Uterus (tissue), 2 donors: ENCODE data around the gene GHITM.
A peak's percentile ranks its signal among the peaks of the same experiment; 100 is the strongest.

Experiments used
- CTCF ChIP-seq, 4 experiments: fragments of 200-600 bp in 2 of 4; fragments of 450-650 bp in 2 of 4; sonication (generic) in 2 of 4; IDR thresholded peaks; one replicate each; pipeline ENCODE4 v1.5.1; 2016 to 2019; ENCODE audit warnings: antibody characterized with exemption in 4 of 4, mild to moderate bottlenecking in 2 of 4, moderate library complexity in 1 of 4
- POLR2A ChIP-seq, 2 donors: fragments of 450-650 bp; IDR thresholded peaks; one replicate each; pipeline ENCODE4 v1.6.1; 2016; ENCODE audit warnings: antibody characterized with exemption in 2 of 2, mild to moderate bottlenecking in 1 of 2, moderate library complexity in 1 of 2

- TF ChIP-seq CTCF (IDR thresholded peaks at IDR 0.05) = peak in 3 of 4 experiments; percentile 42 to 60 (median 46)
- peak; percentile 71 to 88 for TF ChIP-seq POLR2A (IDR thresholded peaks at IDR 0.05)
These were observed at the start of gene GHITM for GRCh38 chr10:84139126-84140035.
